Measurements from ENCODE around the gene PPP5C. TPM values are rescaled to one million over a fixed set of nuclear protein-coding genes. Genes with fewer than 3 reads are reported as not detected.

Gene PPP5C
- total RNA-seq, 2 experiments from 2014 or later, result 105 to 118 TPM

GRCh38 chr19:46365561-46365960 is 18.7 kb downstream of the PPP5C start:
- H4K20me1 ChIP-seq (ENCODE audit: insufficient read depth, low read length), result peaks cover 16% of the 10 kb centered on the region
- no peak overlapping the region for H2AFZ ChIP-seq (ENCODE audit: low read length)
- no peaks in the 10 kb centered on the region for H3K9me3 ChIP-seq (ENCODE audit: low read length)
- peaks cover 51% of the 10 kb centered on the region; the same call in 1 of the 2 replicates for H3K79me2 ChIP-seq (ENCODE audit: insufficient read depth, low read depth, low read length)
- H3K36me3 ChIP-seq (ENCODE audit: insufficient read depth, low read length), result peaks cover 79% of the 10 kb centered on the region
- H3K27ac ChIP-seq (ENCODE audit: low read depth, low read length, poor library complexity, severe bottlenecking), result no peak overlapping the region
- no peak for TF ChIP-seq EZH2phosphoT487 (IDR thresholded peaks at IDR 0.05; ENCODE audit: borderline replicate concordance, low read depth, low read length)
- TF ChIP-seq, protein P1, sequence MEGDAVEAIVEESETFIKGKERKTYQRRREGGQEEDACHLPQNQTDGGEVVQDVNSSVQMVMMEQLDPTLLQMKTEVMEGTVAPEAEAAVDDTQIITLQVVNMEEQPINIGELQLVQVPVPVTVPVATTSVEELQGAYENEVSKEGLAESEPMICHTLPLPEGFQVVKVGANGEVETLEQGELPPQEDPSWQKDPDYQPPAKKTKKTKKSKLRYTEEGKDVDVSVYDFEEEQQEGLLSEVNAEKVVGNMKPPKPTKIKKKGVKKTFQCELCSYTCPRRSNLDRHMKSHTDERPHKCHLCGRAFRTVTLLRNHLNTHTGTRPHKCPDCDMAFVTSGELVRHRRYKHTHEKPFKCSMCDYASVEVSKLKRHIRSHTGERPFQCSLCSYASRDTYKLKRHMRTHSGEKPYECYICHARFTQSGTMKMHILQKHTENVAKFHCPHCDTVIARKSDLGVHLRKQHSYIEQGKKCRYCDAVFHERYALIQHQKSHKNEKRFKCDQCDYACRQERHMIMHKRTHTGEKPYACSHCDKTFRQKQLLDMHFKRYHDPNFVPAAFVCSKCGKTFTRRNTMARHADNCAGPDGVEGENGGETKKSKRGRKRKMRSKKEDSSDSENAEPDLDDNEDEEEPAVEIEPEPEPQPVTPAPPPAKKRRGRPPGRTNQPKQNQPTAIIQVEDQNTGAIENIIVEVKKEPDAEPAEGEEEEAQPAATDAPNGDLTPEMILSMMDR (conservative IDR thresholded peaks at IDR 0.05; ENCODE audit: low read length), result no peak
- no peak for DNase-seq (ENCODE audit: low spot score)
- BruUV-seq (replicated peaks), result no TSS peak
- no peaks in the 10 kb centered on the region for H3K9me2 ChIP-seq (ENCODE audit: insufficient read depth, low read length)
- ChIA-PET POLR2A (no interaction called here), CTCF (ENCODE audit: unreplicated experiment) (no interaction called here)
- H3K4me1 ChIP-seq (ENCODE audit: insufficient read depth, low read length, poor library complexity, severe bottlenecking), result peaks cover 6% of the 10 kb centered on the region
- intact Hi-C loops (cut with micrococcal nuclease; ENCODE audit: unreplicated experiment), result no loop called here
- no peak overlapping the region for H3K4me2 ChIP-seq (ENCODE audit: low read length)
- H3K4me3 ChIP-seq (ENCODE audit: low read depth, low read length, poor library complexity, severe bottlenecking), result no peak overlapping the region

- H3K4me2 ChIP-seq (ENCODE audit: low read length), result no peak overlapping the region
- H3K9me2 ChIP-seq (ENCODE audit: insufficient read depth, low read length), result no peaks in the 10 kb centered on the region
- peaks cover 16% of the 10 kb centered on the region for H4K20me1 ChIP-seq (ENCODE audit: insufficient read depth, low read length)
- ChIA-PET CTCF (ENCODE audit: unreplicated experiment) (no interaction called here), POLR2A (no interaction called here)
- intact Hi-C loops (cut with micrococcal nuclease; ENCODE audit: unreplicated experiment), result no loop called here
- peaks cover 4% of the 10 kb centered on the region for H3K4me1 ChIP-seq (ENCODE audit: insufficient read depth, low read length, poor library complexity, severe bottlenecking)
- no TSS peak for BruUV-seq (replicated peaks)
- no peak overlapping the region for H3K27ac ChIP-seq (ENCODE audit: low read depth, low read length, poor library complexity, severe bottlenecking)
- H3K79me2 ChIP-seq (ENCODE audit: insufficient read depth, low read depth, low read length), result peaks cover 50% of the 10 kb centered on the region; the same call in 1 of the 2 replicates
- H2AFZ ChIP-seq (ENCODE audit: low read length), result no peak overlapping the region
- TF ChIP-seq, protein P1 (conservative IDR thresholded peaks at IDR 0.05; ENCODE audit: low read length), result no peak
- peaks cover 81% of the 10 kb centered on the region for H3K36me3 ChIP-seq (ENCODE audit: insufficient read depth, low read length)
- no peaks in the 10 kb centered on the region for H3K9me3 ChIP-seq (ENCODE audit: low read length)
- no peak for DNase-seq (ENCODE audit: low spot score)
- no peak overlapping the region for H3K4me3 ChIP-seq (ENCODE audit: low read depth, low read length, poor library complexity, severe bottlenecking)
Measured at GRCh38 chr19:46366620-46367292, 19.9 kb downstream of the PPP5C start.

DNA sequence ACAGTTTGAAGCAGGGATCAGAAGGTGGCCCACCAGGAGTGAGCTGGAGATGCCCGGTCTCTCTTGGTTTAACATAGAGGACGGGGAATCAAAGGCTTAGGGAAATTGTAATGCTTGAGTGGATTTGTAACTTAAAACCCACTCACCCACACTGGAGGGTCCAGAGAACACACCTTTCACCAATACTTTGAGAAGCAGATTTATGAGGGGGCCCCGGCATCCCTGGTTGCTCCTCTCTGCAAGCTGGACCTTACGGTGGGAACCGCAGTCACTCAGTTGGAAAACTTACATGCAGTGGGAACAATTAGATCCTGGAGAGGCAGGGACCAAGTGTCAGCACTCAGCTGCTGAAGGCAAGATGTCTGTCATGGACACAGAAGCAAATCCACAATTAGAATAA is 20.5 kb downstream of the PPP5C start:
- no peak overlapping the region for H3K4me3 ChIP-seq (ENCODE audit: low read depth, low read length, poor library complexity, severe bottlenecking)
- H4K20me1 ChIP-seq (ENCODE audit: insufficient read depth, low read length), result peaks cover 16% of the 10 kb centered on the region
- no peak overlapping the region for H3K4me2 ChIP-seq (ENCODE audit: low read length)
- no peaks in the 10 kb centered on the region for H3K9me3 ChIP-seq (ENCODE audit: low read length)
- BruUV-seq (replicated peaks), result no TSS peak
- H3K27ac ChIP-seq (ENCODE audit: low read depth, low read length, poor library complexity, severe bottlenecking), result no peak overlapping the region
- H2AFZ ChIP-seq (ENCODE audit: low read length), result no peak overlapping the region
- no peaks in the 10 kb centered on the region for H3K4me1 ChIP-seq (ENCODE audit: insufficient read depth, low read length, poor library complexity, severe bottlenecking)
- H3K36me3 ChIP-seq (ENCODE audit: insufficient read depth, low read length), result peaks cover 81% of the 10 kb centered on the region
- no peaks in the 10 kb centered on the region for H3K9me2 ChIP-seq (ENCODE audit: insufficient read depth, low read length)
- TF ChIP-seq, protein P1 (conservative IDR thresholded peaks at IDR 0.05; ENCODE audit: low read length), result no peak
- TF ChIP-seq EZH2phosphoT487 (IDR thresholded peaks at IDR 0.05; ENCODE audit: borderline replicate concordance, low read depth, low read length), result no peak
- POLR2A ChIA-PET, result interaction anchor here (0.7 kb wide), 1 partner anchor 45 kb away, joined by 3 read pairs; no protein-coding TSS in a partner anchor
- H3K79me2 ChIP-seq (ENCODE audit: insufficient read depth, low read depth, low read length), result peaks cover 50% of the 10 kb centered on the region; the same call in 1 of the 2 replicates
- DNase-seq (ENCODE audit: low spot score), result no peak
- CTCF ChIA-PET (ENCODE audit: unreplicated experiment), result no interaction called here
- intact Hi-C loops (cut with micrococcal nuclease; ENCODE audit: unreplicated experiment), result no loop called here

All from OCI-LY7 (cell line).